GM08714 (cell line): ENCODE results near the gene EXOSC3.
A peak's percentile ranks its signal among the peaks of the same experiment; 100 is the strongest.
"Not testable (repeated sequence)": the region's sequence is repeated elsewhere in the genome, so short reads cannot be mapped to it uniquely, and the experiment has no call there.

Experiments used
- H3K4me3 ChIP-seq: fragments of 200-500 bp; sonication (Bioruptor generic); 2 replicates; pipeline ENCODE4 v1.5.1; 2014; ENCODE audit warnings: mild to moderate bottlenecking, low read length, inconsistent platforms
- ZNF274 ChIP-seq: IDR thresholded peaks from 2 replicates; pipeline ENCODE4 v1.6.1; 2012; ENCODE audit warnings: mild to moderate bottlenecking, low read depth, low read length

EXOSC3 gene

DNA sequence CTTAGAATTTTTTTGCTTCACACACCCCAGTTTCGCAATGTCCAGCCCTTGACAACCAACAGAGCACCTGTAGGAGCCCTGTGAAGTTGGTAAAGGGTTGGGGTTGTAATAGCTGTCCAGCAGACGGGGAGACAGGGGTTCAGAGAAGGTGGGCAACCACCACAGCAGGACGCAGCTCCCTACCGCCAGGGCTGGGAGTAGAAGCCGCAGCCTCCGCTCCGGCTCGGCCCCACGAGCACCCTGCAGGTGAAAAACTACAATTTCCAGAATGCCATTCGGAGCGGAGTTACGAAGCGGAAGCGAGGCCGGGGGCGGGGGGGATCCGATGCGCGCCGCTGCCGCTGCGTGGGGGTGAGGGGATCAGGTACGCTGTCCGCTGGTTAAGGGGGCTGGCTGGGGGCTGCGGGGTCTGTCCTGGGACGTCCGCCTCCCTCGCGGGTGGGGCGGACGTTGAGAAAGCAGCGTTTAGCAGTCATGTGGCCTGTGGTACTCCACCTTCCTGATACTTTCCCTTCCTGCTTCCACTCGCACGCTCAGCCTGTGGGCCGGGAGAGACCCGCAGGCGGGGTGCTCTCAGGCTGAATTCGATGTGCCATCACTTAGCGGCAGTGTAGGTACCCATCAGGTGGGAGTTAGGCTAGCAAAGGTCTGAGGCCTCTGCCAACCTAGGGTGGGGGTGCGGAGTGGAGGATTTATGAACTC is 31.2 kb downstream of the EXOSC3 start, which contains the start of gene TRMT10B:
TRMT10B (plus strand) TSS at position 317 of the 702 bp plus-strand sequence. CDS start 8,127 bp downstream, outside the sequence.
- TF ChIP-seq ZNF274 = no peak
- peak within 1 kb of the TSS; percentile 89 for H3K4me3 ChIP-seq

DNA sequence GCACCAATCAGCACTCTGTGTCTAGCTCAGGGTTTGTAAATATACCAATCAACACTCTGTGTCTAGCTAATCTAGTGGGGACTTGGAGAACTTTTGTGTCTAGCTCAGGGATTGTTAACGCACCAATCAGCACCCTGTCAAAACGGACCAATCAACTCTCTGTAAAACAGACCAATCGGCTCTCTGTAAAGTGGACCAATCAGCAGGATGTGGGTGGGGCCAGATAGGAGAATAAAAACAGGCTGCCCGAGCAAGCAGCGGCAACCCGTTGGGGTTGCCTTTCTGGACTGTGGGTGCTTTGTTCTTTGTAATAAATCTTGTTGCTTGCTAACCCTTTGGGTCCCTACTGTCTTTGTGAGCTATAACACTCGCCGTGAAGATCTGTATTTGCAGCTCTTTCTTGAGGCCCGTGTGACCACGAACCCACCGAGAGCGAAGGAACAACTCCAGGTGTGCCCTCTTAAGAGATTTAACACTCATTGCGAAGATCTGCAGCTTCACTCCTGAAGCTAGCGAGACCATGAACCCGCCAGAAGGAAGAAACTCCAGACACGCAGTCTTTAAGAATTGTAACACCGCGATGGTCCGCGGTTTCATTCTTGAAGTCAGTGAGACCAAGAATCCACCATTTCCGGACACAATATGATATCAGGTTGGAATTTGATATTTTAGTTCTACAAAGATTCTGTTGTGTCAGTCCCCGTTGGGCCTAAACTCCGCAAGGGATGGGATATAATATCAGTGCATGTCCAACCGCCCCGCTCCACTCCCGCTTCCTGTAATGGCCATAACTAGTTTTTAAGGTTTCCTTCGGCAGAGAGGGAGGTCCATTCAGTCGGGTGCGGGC is 32.0 kb downstream of the EXOSC3 start:
- H3K4me3 ChIP-seq = peak overlapping the region; percentile 89; the same call in 1 of the 2 replicates
- no peak for TF ChIP-seq ZNF274

DNA sequence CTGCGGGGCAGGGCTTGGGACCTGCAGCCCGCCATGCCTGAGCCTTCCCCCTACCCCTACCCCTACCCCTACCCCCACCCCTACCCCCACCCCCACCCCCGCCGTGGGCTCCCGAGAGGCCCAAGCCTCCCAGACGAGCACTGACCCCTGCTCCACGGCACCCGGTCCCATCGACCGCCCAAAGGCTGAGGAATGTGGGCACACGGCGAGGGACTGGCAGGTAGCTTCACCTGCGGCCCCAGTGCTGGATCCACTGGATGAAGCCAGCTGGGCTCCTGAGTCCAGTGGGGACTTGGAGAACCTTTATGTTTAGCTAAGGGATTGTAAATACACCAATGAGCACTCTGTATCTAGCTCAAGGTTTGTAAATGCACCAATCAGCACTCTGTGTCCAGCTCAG is 32.8 kb downstream of the EXOSC3 start:
- not testable (repeated sequence) for H3K4me3 ChIP-seq

DNA sequence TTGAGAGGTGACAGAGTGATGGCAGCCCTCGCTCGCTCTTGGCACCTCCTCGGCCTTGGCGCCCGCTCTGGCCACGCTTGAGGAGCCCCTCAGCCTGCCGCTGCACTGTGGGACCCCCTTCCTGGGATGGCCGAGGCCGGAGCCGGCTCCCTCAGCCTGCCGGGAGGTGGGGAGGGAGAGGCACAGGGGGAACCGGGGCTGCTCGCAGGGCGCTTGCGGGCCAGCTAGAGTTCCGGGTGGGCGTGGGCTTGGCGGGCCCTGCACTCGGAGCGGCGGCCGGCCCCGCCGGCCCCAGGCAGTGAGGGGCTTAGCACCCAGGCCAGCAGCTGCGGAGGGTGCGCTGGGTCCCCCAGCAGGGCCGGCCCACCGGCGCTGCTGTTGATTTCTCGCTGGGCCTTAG is 33.2 kb downstream of the EXOSC3 start:
- H3K4me3 ChIP-seq = not testable (repeated sequence)

DNA sequence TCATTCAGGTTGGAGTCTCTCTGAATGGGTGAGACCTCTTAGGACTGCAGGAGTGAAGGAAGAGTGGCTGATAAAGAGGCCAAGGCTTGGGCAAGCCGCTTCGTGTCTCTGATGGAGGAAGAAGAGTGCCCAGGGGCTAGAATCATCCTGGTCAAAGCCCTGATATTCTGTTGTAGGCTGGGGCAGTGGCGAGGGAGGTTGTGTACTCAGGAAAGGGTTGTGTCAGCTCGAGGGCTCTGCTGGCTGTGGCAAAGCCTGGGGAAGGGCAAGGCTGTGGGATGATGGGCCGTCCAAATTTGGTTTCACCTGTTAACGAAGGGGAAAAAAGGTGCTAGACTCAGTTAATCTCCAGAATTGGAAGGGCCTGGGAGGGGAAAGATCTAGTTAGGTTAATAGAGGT is 33.7 kb downstream of the EXOSC3 start:
- TF ChIP-seq ZNF274 = no peak
- H3K4me3 ChIP-seq = no peak overlapping the region

DNA sequence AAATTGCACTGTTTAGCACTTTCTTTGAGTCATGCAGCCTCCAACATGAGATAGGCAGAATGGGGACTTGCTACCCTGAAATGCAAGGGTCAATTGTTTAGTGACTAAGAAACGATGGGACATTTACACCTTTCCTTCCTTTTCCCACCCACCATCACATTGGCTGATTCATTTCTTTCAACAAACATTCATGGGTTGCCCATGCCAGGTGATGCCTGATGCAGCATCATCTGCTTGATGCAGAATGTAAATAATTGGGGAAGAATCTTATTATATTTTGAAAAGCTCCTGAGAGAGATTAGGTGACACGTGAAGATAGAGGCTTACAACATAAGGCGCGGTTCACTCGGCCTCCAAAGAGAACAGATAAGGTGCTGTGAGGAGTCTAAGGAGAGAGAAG is 35.7 kb downstream of the EXOSC3 start:
- TF ChIP-seq ZNF274 = no peak
- H3K4me3 ChIP-seq = no peak overlapping the region

DNA sequence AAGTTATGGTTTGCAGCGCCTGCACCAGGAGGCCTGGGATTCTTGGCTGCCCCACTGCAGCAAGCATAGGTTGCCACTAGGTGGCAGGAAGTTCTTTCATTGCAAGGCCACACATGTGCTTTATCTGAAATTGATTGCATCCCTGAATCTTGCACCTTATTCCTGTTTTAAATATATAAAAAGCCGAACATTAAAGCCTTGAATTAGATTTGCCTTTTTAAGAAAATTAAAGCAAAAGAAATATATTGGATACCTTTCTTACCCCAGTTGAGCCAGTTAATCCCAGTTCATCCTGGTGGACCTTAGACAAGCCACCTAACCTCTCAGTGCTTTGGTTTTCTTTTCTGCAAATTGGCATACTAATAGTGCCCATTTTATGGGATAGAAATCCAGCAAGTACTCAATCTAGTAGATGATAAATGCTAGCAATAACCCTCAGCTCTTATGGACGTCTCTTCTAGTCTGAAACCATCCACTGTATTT is 37.6 kb downstream of the EXOSC3 start:
- TF ChIP-seq ZNF274 = no peak

DNA sequence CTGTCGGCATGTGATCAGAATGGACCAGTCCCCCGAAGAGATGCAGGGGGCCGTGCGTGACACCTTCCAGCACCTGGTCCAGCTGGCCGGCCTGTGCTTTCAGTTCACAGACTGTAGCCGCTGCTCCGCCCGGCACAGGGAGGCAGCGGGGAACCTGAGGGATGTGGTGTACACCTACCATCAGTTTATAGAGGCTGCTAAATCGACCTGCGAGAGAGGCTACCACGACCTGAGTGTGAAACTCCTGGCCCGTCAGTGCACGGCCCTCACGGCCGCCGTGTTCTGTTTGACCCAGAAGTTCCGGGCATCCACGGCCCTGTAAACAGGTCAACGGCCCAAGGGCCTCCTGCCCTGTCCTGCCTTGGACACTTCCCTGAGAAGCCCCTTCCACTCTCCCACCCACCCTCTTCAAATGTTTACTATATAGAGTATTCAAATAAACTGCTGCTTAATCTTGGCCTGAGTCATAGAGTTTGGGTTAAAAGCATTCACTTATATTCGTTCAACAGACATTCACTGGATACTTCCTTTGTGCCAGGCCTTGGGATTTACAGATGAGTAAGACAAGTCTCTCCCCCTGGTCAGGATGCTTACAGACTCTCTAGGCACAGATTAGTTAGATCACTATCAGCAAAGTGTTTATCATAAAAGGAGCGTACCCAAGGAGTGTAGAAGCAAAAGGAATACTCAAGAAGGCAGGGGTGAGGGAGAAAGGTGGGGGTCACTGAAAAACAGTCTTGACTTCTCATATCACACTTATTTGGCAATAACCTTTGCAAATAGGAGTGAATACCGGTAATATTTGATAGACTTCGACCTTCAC is 38.2 kb downstream of the EXOSC3 start:
- no peak overlapping the region for H3K4me3 ChIP-seq
- no peak for TF ChIP-seq ZNF274

More for the DNA sequence above, 37.6 kb downstream of the EXOSC3 start:
- H3K4me3 ChIP-seq = no peak overlapping the region

DNA sequence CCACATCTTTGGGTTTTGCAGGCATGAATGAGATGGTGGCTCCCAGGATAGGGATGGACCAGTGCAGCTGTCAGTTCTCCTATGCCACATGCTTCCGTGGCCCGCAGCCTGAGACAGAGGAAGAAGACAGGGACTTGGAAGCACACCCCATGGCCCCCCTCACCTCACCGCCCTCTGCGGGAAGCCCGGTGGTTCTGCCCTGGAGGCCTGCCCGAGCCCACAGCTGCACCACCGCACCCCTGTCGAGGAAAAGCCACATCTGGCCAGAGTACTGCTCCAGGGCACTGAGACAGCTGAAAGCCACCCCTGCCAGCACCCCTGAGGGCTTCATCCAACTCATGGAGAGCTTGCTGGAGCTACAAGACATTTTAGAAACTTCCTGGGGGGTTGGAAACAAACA is 38.9 kb downstream of the EXOSC3 start:
- TF ChIP-seq ZNF274 = no peak
- H3K4me3 ChIP-seq = no peak overlapping the region

DNA sequence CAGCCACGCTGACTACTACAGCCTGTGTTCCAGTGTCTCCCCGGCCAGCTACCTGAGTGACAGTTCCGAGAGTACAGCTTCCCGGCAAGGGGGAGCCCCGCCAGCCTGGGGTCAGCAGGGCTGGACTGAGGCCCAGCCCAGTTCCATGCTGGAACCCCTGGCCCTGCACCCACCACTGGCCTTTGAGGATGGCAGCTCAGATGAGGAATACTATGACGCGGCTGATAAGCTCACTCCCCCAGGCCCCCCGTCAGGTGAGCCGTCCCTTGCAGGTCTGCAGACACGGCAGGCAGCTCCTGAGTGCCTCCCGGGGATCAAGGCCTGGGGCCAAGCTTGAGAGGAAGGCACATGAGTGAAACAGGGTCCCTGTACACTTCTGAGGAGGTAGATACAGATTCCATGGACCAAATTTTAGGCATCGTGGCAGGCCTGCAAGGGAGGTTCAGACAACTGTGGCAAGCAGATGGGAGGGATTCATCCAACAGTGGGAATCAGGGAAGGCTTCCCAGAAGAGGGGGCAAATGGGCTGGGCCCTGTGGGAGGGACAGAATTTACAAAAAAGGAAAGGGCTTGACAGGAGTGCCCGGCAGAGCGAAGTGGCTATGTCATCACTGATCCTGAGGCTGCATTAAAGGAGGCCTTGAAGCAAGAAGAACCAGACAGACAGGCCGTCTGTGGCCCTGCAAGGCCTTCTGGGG is 44.1 kb downstream of the EXOSC3 start:
- no peak overlapping the region for H3K4me3 ChIP-seq
- TF ChIP-seq ZNF274 = no peak

DNA sequence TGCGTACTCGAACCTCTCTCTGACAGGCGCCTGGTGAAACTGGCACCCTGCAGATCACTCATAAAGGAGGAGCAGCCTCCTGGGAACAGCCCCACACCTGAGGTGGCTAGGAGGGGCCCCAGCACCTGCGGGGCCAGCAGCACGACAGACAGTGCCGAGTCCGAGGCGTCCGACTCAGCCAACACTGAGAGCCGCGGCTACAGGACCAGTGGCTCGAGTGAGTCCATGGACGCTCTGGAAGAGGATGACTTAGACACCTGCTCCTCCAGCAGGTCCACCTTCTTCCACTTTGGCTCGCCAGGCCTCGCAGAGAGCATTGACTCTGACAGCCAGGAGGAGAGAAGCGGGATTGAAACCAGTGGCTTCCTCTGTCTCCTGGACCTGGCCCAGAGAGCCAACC is 44.7 kb downstream of the EXOSC3 start:
- H3K4me3 ChIP-seq = no peak overlapping the region
- TF ChIP-seq ZNF274 = no peak

DNA sequence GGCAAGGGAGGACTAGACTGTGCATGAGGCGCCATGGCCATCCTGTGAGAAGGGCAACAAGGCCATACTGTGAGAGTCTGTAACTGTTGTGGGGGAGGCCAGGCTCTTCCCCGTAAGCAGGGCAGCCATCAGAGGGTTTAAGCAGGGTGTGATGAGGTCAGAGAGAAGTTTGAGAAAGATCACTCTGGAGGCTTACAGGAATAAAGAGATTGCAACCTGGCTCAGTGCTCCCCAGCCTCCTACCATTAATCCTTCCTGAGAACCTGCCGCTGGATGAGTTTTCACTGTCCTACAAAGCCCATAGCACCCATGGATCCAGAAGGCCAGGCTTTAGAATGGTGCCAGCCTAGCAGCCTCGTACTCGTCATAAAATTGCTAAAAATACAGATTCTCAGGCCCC is 45.6 kb downstream of the EXOSC3 start:
- no peak for TF ChIP-seq ZNF274
- no peak overlapping the region for H3K4me3 ChIP-seq

DNA sequence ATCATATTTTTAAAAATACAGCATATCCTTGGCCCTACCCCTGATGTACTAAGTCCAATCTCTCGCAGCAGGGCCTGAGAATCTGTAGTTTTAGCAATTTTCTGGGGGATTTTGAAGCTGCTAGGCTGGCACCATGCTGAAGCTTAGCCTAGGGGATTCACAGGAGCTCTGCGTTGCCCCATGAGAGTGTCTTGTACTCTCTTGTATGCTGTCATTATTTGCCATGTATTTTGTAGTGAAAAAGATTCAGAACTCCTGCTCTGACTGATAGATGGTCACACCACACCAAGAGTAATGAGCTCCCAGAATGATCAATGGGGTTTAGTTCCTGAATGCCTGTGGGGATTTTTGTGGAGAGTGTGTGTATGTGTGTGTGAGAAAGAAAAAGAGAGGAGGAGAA is 51.9 kb downstream of the EXOSC3 start:
- no peak for TF ChIP-seq ZNF274
- no peak overlapping the region for H3K4me3 ChIP-seq
